HepG2 (cell line): ENCODE measurements around the gene KMT2B. TPM values are rescaled to one million over a fixed set of nuclear protein-coding genes. Genes with fewer than 3 reads are reported as not detected.
A peak's percentile ranks its signal among the peaks of the same experiment; 100 is the strongest.

Experiments
- CEBPB ChIP-seq: IDR thresholded peaks from 2 replicates; pipeline ENCODE4 v1.6.1; 2011; ENCODE audit warnings: low read depth, low read length, improper control_type of control experiment, borderline replicate concordance
- DMAP1 ChIP-seq: IDR thresholded peaks from 2 replicates; pipeline ENCODE4 v1.6.1; 2016
- DPF2 ChIP-seq: sonication (generic); formaldehyde crosslinking; IDR thresholded peaks from 2 replicates; pipeline ENCODE4 v1.4.0; 2020; ENCODE audit warnings: mild to moderate bottlenecking, low read depth, missing genetic modification reagents, borderline replicate concordance
- FOXC1 ChIP-seq: sonication (generic); formaldehyde crosslinking; IDR thresholded peaks from 2 replicates; pipeline ENCODE4 v1.8.0; 2022; ENCODE audit warnings: mild to moderate bottlenecking, missing genetic modification reagents, borderline replicate concordance
- GRHL1 ChIP-seq: sonication (generic); formaldehyde crosslinking; conservative IDR thresholded peaks from 2 replicates; pipeline ENCODE4 v1.8.0; 2022; ENCODE audit warnings: missing genetic modification reagents
- HIC2 ChIP-seq: sonication (generic); formaldehyde crosslinking; IDR thresholded peaks from 2 replicates; pipeline ENCODE4 v1.9.0; 2022; ENCODE audit warnings: low read depth, missing genetic modification reagents
- HOXA7 ChIP-seq: sonication (generic); formaldehyde crosslinking; IDR thresholded peaks from 2 replicates; pipeline ENCODE4 v1.8.1; 2022; ENCODE audit warnings: mild to moderate bottlenecking, missing genetic modification reagents, moderate library complexity
- MED1 ChIP-seq: sonication (generic); formaldehyde crosslinking; IDR thresholded peaks from 2 replicates; pipeline ENCODE4 v1.4.0; 2020; ENCODE audit warnings: missing genetic modification reagents
- MZF1 ChIP-seq: sonication (generic); formaldehyde crosslinking; IDR thresholded peaks from 2 replicates; pipeline ENCODE4 v1.8.1; 2023; ENCODE audit warnings: mild to moderate bottlenecking, missing genetic modification reagents, borderline replicate concordance
- PHF5A ChIP-seq: IDR thresholded peaks from one replicate; pipeline ENCODE4 v1.6.1; 2018; ENCODE audit warnings: low read depth, missing genetic modification reagents; ENCODE audit not compliant: unreplicated experiment
- POLR2AphosphoS5 ChIP-seq: IDR thresholded peaks from 2 replicates; pipeline ENCODE4 v1.6.1; 2012; ENCODE audit warnings: low read depth, low read length
- RCOR2 ChIP-seq: IDR thresholded peaks from 2 replicates; pipeline ENCODE4 v1.6.1; 2016; ENCODE audit warnings: missing biosample characterization, missing genetic modification reagents
- REPIN1 ChIP-seq: sonication (generic); formaldehyde crosslinking; IDR thresholded peaks from 2 replicates; pipeline ENCODE4 v1.8.0; 2022; ENCODE audit warnings: missing genetic modification reagents, low read depth, mild to moderate bottlenecking, borderline replicate concordance
- RXRA ChIP-seq: sonication (generic); formaldehyde crosslinking; IDR thresholded peaks from 2 replicates; pipeline ENCODE4 v1.5.1; 2020; ENCODE audit warnings: missing genetic modification reagents
- SKIL ChIP-seq: sonication (generic); formaldehyde crosslinking; IDR thresholded peaks from 2 replicates; pipeline ENCODE4 v1.8.0; 2022; ENCODE audit warnings: missing genetic modification reagents, mild to moderate bottlenecking, moderate library complexity, borderline replicate concordance
- SMYD3 ChIP-seq: sonication (generic); formaldehyde crosslinking; IDR thresholded peaks from 2 replicates; pipeline ENCODE4 v1.8.1; 2023; ENCODE audit warnings: mild to moderate bottlenecking, missing genetic modification reagents
- SNRNP70 ChIP-seq: fragments of 200-400 bp; formaldehyde crosslinking; IDR thresholded peaks from 2 replicates; pipeline ENCODE4 v1.6.1; 2017; ENCODE audit warnings: mild to moderate bottlenecking, low read depth, low read length, moderate library complexity
- ZBTB7B ChIP-seq: sonication (generic); formaldehyde crosslinking; IDR thresholded peaks from 2 replicates; pipeline ENCODE4 v1.4.0; 2020; ENCODE audit warnings: missing genetic modification reagents
- ZNF143 ChIP-seq: sonication (generic); formaldehyde crosslinking; IDR thresholded peaks from 2 replicates; pipeline ENCODE4 v1.4.0; 2020; ENCODE audit warnings: missing genetic modification reagents
- ZNF235 ChIP-seq: sonication (generic); formaldehyde crosslinking; IDR thresholded peaks from 2 replicates; pipeline ENCODE4 v1.8.1; 2023; ENCODE audit warnings: mild to moderate bottlenecking, missing genetic modification reagents, borderline replicate concordance
- ZNF367 ChIP-seq: sonication (generic); formaldehyde crosslinking; IDR thresholded peaks from 2 replicates; pipeline ENCODE4 v1.4.0; 2020; ENCODE audit warnings: missing genetic modification reagents, borderline replicate concordance
- ZNF446 ChIP-seq: sonication (generic); formaldehyde crosslinking; IDR thresholded peaks from 2 replicates; pipeline ENCODE4 v1.5.0; 2020; ENCODE audit warnings: mild to moderate bottlenecking, missing genetic modification reagents
- ZNF543 ChIP-seq: sonication (generic); formaldehyde crosslinking; IDR thresholded peaks from 2 replicates; pipeline ENCODE4 v1.4.0; 2020; ENCODE audit warnings: mild to moderate bottlenecking, missing genetic modification reagents
- ZNF850 ChIP-seq: sonication (generic); formaldehyde crosslinking; conservative IDR thresholded peaks from 2 replicates; pipeline ENCODE4 v1.9.0; 2021; ENCODE audit warnings: mild to moderate bottlenecking, missing genetic modification reagents
- ZSCAN31 ChIP-seq: sonication (generic); formaldehyde crosslinking; IDR thresholded peaks from 2 replicates; pipeline ENCODE4 v1.5.0; 2020; ENCODE audit warnings: low read depth, mild to moderate bottlenecking, missing genetic modification reagents
- polyA plus RNA-seq, 8 experiments: library from polyadenylated mRNA; depleted of rRNA in 3 of 8; stranded (reverse) in 7 of 8; unstranded in 1 of 8; fragments of >200 nt; fragmentation: Illumina TruSeq in 4 of 8; extraction: Trizol in 4 of 8; gene quantifications; 2 replicates each; pipeline versions ENCODE4 v1.2.1 to v1.2.3, GENCODE V29; 2011 to 2016; ENCODE audit warnings: low read depth in 4 of 8, missing spikeins in 1 of 8, mixed read lengths in 1 of 8; ENCODE audit not compliant: insufficient read depth in 1 of 8
- total RNA-seq, 5 experiments: library from RNA; depleted of rRNA; stranded (reverse); fragments of >200 nt; fragmentation: Illumina TruSeq; extraction: Trizol; gene quantifications; 2 replicates each; pipeline ENCODE4 v1.2.3, GENCODE V29; 2016; ENCODE audit warnings: low read depth in 1 of 5

The KMT2B gene
- total and polyA plus RNA-seq, 2 of the 13 experiments (the other 11 are each of a cell fraction or from before 2014, with no cell fraction given): 6.2 to 16.9 TPM

GRCh38 chr19:35748106-35749020 lies 30.6 kb downstream of the KMT2B start, which contains the start of gene LIN37 (continued):
- TF ChIP-seq CEBPB: peak; percentile 97
- peak; percentile 98 for TF ChIP-seq ZNF143 (CRISPR knock-in tag)
- TF ChIP-seq RCOR2 (CRISPR knock-in tag): no peak
- no peak for TF ChIP-seq ZSCAN31 (CRISPR knock-in tag)
- TF ChIP-seq HIC2 (CRISPR knock-in tag): no peak
- TF ChIP-seq MED1 (CRISPR knock-in tag): no peak; the same call in 1 of the 2 replicates
- peak; percentile 44; the same call in 1 of the 2 replicates for TF ChIP-seq ZNF543 (CRISPR knock-in tag)
- TF ChIP-seq SMYD3 (CRISPR knock-in tag): 0 out of 2 replicates have a peak, but pooled peaks have one; percentile 71
- TF ChIP-seq ZNF235 (CRISPR knock-in tag): no peak
- no peak for TF ChIP-seq ZNF367 (CRISPR knock-in tag)
- TF ChIP-seq HOXA7 (CRISPR knock-in tag): no peak
- no peak; the same call in 1 of the 2 replicates for TF ChIP-seq RXRA (CRISPR knock-in tag)
- TF ChIP-seq PHF5A (CRISPR knock-in tag): no peak
- TF ChIP-seq MZF1 (CRISPR knock-in tag): no peak
- TF ChIP-seq SNRNP70: no peak
- TF ChIP-seq FOXC1 (CRISPR knock-in tag): 0 out of 2 replicates have a peak, but pooled peaks have one; percentile 60
- TF ChIP-seq ZBTB7B (CRISPR knock-in tag): no peak
- TF ChIP-seq ZNF446: no peak
- TF ChIP-seq GRHL1 (CRISPR knock-in tag): no peak
- TF ChIP-seq DPF2 (CRISPR knock-in tag): no peak
- TF ChIP-seq SKIL (CRISPR knock-in tag): no peak
- TF ChIP-seq REPIN1 (CRISPR knock-in tag): 0 out of 2 replicates have a peak, but pooled peaks have one; percentile 51
- TF ChIP-seq ZNF850 (CRISPR knock-in tag): no peak
- TF ChIP-seq DMAP1: 0 out of 2 replicates have a peak, but pooled peaks have one; percentile 50
- TF ChIP-seq POLR2AphosphoS5: peak; percentile 77
